ENCODE data around the gene CDK5RAP2.

CDK5RAP2 gene

GRCh38 chr9:120622790-120623189 is 42.8 kb upstream of the CDK5RAP2 start:
- TF ChIP-seq TAF1 (IDR thresholded peaks at IDR 0.05; ENCODE audit: low read depth) (no peak), RAD21 (IDR thresholded peaks at IDR 0.05; ENCODE audit: low read depth) (no peak), TEAD4 (IDR thresholded peaks at IDR 0.05) (no peak)

- TF ChIP-seq CREB1 (IDR thresholded peaks at IDR 0.05; ENCODE audit: low read depth) (no peak), ZBTB7A (IDR thresholded peaks at IDR 0.05; ENCODE audit: low read depth) (no peak), TEAD4 (IDR thresholded peaks at IDR 0.05) (no peak), CEBPB (IDR thresholded peaks at IDR 0.05) (no peak)
- TF ChIP-seq, protein P1, sequence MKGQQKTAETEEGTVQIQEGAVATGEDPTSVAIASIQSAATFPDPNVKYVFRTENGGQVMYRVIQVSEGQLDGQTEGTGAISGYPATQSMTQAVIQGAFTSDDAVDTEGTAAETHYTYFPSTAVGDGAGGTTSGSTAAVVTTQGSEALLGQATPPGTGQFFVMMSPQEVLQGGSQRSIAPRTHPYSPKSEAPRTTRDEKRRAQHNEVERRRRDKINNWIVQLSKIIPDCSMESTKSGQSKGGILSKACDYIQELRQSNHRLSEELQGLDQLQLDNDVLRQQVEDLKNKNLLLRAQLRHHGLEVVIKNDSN (IDR thresholded peaks at IDR 0.05): no peak
- TF ChIP-seq, protein P2, sequence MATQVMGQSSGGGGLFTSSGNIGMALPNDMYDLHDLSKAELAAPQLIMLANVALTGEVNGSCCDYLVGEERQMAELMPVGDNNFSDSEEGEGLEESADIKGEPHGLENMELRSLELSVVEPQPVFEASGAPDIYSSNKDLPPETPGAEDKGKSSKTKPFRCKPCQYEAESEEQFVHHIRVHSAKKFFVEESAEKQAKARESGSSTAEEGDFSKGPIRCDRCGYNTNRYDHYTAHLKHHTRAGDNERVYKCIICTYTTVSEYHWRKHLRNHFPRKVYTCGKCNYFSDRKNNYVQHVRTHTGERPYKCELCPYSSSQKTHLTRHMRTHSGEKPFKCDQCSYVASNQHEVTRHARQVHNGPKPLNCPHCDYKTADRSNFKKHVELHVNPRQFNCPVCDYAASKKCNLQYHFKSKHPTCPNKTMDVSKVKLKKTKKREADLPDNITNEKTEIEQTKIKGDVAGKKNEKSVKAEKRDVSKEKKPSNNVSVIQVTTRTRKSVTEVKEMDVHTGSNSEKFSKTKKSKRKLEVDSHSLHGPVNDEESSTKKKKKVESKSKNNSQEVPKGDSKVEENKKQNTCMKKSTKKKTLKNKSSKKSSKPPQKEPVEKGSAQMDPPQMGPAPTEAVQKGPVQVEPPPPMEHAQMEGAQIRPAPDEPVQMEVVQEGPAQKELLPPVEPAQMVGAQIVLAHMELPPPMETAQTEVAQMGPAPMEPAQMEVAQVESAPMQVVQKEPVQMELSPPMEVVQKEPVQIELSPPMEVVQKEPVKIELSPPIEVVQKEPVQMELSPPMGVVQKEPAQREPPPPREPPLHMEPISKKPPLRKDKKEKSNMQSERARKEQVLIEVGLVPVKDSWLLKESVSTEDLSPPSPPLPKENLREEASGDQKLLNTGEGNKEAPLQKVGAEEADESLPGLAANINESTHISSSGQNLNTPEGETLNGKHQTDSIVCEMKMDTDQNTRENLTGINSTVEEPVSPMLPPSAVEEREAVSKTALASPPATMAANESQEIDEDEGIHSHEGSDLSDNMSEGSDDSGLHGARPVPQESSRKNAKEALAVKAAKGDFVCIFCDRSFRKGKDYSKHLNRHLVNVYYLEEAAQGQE (IDR thresholded peaks at IDR 0.05; ENCODE audit: low read depth): no peak
These were observed 42.0 kb upstream of the CDK5RAP2 start for GRCh38 chr9:120621941-120622340.

DNA sequence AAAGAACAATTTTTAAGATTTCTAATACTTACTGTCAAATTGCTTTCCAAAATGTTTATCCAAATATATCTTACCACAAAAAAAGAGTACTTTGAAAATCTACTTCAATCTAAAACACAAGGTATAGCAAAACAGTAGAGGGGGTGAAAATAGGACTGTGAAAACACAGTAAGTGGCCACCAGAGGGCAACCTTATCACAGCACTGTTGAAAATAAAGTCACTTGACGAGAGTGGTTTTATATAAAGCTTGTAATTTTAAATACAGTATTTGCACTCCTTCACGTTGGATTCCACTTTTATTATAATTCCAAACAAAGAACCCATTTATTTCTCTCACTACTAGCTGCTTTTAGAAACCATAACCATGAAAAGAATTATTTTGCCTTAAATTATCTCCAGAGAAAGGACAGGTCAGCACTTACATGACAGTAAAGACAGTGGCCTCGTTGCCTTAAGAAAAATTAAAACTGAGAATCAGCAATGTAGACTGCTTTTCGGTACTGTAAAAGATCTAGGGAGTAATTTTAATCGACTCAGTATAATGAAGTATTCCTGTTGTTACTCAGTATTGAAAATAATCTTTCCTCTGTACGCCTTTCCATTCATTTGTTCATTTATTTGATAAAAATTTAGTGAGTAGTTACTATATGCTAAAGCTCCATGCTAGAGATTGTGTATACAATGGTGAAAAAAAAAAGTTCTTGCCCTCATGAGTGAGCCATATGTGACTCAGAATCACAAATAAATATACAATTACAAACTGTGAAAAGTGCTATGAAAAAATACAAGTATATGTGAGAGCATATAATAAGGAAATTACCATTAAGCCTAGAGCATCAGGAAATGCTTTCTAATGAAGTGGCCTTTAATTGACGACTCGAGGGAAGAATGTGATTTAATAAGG is 40.0 kb upstream of the CDK5RAP2 start:
- TF ChIP-seq ZBTB7A (IDR thresholded peaks at IDR 0.05; ENCODE audit: low read depth) (no peak), RAD21 (IDR thresholded peaks at IDR 0.05; ENCODE audit: low read depth) (peak; percentile 88)

DNA sequence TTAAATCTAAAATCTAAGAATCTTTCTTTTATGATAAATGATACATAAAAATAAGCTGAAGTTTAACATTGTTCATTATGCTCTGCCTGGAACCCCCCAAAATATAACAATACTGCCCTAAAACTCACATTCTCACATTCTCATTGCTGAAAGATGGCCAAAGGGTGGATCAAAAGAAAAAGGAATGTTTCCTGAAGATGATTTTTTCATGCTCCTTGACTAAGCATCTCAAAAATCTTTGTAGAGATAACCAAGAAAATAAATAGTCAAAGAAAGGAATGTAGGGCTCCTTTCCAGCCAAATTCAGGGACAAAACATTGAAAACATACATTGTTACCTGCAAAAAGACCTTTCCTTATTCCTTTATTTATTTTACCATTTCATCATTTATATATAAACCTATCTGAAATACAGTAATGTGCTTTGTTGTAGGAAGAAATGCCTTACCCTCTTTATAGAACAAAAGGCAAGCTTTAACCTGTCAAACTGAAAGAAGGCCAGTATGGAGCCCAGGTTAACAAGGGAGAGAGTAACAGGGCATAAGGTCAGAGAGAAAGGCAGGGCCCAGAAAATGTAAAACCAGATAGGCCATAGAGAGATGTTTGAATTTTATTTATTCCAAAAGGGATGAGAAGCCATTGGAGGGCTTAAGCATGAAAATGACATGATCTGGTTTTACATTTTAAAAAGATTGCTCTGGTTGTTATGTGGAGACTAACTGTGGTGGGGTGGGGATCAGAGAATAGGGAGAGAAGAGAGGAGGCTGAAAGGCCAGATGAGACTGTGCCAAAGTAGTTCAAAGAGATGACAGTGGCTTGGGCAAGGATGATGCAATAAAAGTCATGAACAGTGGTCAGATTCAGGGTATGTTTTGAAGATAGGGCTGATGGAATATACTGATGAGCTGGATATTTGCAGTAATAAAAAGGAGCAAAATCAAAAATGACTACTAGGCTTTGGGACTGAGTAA is 37.3 kb upstream of the CDK5RAP2 start:
- TF ChIP-seq RAD21 (IDR thresholded peaks at IDR 0.05; ENCODE audit: low read depth) (no peak), TCF12 (IDR thresholded peaks at IDR 0.05; ENCODE audit: low read depth) (no peak), FOXM1 (IDR thresholded peaks at IDR 0.05; ENCODE audit: borderline replicate concordance, low read depth) (no peak), CREB1 (IDR thresholded peaks at IDR 0.05; ENCODE audit: low read depth) (no peak), NFIC (IDR thresholded peaks at IDR 0.05) (no peak), TEAD4 (IDR thresholded peaks at IDR 0.05) (no peak), CEBPB (IDR thresholded peaks at IDR 0.05) (no peak), EP300 (IDR thresholded peaks at IDR 0.05; ENCODE audit: borderline replicate concordance) (no peak), EGR1 (IDR thresholded peaks at IDR 0.05) (no peak), ZBTB7A (IDR thresholded peaks at IDR 0.05; ENCODE audit: low read depth) (no peak), TAF1 (IDR thresholded peaks at IDR 0.05; ENCODE audit: low read depth) (no peak)
- TF ChIP-seq, protein P2 (IDR thresholded peaks at IDR 0.05; ENCODE audit: low read depth): no peak
- TF ChIP-seq, protein P1 (IDR thresholded peaks at IDR 0.05): no peak
- TF ChIP-seq, protein P3, sequence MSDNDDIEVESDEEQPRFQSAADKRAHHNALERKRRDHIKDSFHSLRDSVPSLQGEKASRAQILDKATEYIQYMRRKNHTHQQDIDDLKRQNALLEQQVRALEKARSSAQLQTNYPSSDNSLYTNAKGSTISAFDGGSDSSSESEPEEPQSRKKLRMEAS (IDR thresholded peaks at IDR 0.05): no peak

- TF ChIP-seq, protein P1 (IDR thresholded peaks at IDR 0.05): no peak
- no peak for TF ChIP-seq CEBPB (IDR thresholded peaks at IDR 0.05)
- TF ChIP-seq CREB1 (IDR thresholded peaks at IDR 0.05; ENCODE audit: low read depth): no peak
- no peak for TF ChIP-seq YY1 (IDR thresholded peaks at IDR 0.05; ENCODE audit: low read depth)
- TF ChIP-seq RAD21 (IDR thresholded peaks at IDR 0.05; ENCODE audit: low read depth): peak; percentile 53
These were observed 32.3 kb upstream of the CDK5RAP2 start for GRCh38 chr9:120612218-120612617.

DNA sequence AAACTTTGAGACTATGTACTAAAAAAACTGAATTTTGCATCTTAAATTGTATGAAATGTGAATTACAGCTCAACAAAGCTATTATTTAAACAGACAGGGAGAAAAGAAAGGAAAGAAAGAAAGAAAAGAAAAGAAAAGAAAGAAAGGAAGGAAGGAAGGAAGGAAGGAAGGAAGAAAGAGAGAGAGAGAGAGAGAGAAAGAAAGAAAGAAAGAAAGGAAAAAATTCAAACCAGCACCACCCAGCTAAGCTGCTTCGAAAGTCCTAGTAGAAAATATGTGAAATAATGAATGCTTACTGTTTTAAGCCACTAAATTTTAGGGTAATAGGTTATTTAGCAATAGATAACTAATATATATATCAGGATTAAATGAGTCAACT is 31.7 kb upstream of the CDK5RAP2 start:
- TF ChIP-seq, protein P2 (IDR thresholded peaks at IDR 0.05; ENCODE audit: low read depth): no peak
- no peak for TF ChIP-seq TEAD4 (IDR thresholded peaks at IDR 0.05)
- no peak for TF ChIP-seq ZBTB7A (IDR thresholded peaks at IDR 0.05; ENCODE audit: low read depth)
- no peak for TF ChIP-seq TAF1 (IDR thresholded peaks at IDR 0.05; ENCODE audit: low read depth)
- no peak for TF ChIP-seq EGR1 (IDR thresholded peaks at IDR 0.05)
- TF ChIP-seq, protein P3 (IDR thresholded peaks at IDR 0.05): no peak
- TF ChIP-seq CEBPB (IDR thresholded peaks at IDR 0.05): no peak
- no peak for TF ChIP-seq NFIC (IDR thresholded peaks at IDR 0.05)
- TF ChIP-seq CREB1 (IDR thresholded peaks at IDR 0.05; ENCODE audit: low read depth): no peak
- no peak for TF ChIP-seq RAD21 (IDR thresholded peaks at IDR 0.05; ENCODE audit: low read depth)
- no peak for TF ChIP-seq FOXM1 (IDR thresholded peaks at IDR 0.05; ENCODE audit: borderline replicate concordance, low read depth)
- TF ChIP-seq, protein P1 (IDR thresholded peaks at IDR 0.05): no peak
- no peak for TF ChIP-seq TCF12 (IDR thresholded peaks at IDR 0.05; ENCODE audit: low read depth)
- no peak for TF ChIP-seq EP300 (IDR thresholded peaks at IDR 0.05; ENCODE audit: borderline replicate concordance)
- TF ChIP-seq YY1 (IDR thresholded peaks at IDR 0.05; ENCODE audit: low read depth): no peak
